HG03045 (cell line): ENCODE measurements around the gene PAAF1.

Source experiments
- ATAC-seq: cut with Tn5 transposase; IDR thresholded peaks from one replicate; pipeline ENCODE4 v1.9.1; 2021; ENCODE audit warnings: mild to moderate bottlenecking, moderate library complexity; ENCODE audit not compliant: unreplicated experiment

The PAAF1 gene

GRCh38 chr11:73944901-73945300, 68.1 kb downstream of the PAAF1 start:
- no peak for ATAC-seq

GRCh38 chr11:73945396-73945795, 68.6 kb downstream of the PAAF1 start:
- ATAC-seq: no peak

DNA sequence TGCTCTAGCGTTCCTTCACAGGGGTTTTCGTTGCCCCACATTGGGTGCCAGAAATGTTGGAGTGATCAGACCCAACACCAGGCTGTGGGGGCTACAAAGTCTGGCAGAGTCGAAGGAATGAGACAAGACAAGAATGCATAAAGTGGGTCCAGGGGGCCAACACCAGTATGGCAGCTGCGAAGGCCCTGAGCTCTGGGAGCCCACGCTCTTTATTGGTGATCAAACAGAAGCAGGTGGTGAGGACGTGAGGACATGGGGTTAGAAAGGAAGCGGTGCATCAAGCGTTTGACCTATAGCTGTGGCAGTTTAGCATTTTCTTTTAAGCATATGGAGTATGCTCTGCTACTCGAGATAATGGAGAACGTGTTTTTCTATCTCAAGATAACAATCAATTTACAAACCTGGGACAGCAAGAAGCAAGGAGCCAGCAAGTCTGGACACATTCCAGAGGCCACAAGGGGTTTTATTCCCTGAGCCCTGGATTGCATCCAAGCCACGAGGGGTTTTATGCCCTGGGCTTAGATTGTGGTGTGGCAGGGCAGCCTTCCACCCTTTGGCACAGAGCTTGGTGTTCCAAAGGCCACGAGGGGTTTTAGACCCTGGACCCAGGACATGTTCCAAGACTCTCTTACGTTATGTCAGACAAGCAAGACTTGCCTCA, 70.1 kb downstream of the PAAF1 start:
- ATAC-seq: no peak

DNA sequence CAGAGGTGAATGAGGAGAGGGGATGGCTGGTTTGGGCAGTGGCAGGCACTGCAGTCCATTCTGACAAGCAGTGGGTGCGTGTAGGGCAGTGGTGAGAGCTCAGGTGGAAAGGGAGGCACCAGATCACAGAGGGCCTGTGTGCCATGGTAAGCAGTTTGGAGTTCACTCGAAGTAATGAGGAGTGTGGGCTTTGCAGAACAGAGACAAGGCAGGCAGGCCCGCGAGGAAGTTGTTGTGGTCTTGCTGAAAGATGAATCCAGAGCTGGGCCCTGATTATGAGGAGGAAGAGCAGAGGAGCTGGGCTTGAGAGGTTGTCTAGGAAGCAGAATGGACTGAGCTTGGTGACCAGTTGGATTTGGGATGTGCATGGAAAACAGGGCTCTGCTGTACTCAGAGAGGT, 72.4 kb downstream of the PAAF1 start:
- ATAC-seq: no peak

GRCh38 chr11:73949912-73950311, 73.1 kb downstream of the PAAF1 start:
- no peak for ATAC-seq

DNA sequence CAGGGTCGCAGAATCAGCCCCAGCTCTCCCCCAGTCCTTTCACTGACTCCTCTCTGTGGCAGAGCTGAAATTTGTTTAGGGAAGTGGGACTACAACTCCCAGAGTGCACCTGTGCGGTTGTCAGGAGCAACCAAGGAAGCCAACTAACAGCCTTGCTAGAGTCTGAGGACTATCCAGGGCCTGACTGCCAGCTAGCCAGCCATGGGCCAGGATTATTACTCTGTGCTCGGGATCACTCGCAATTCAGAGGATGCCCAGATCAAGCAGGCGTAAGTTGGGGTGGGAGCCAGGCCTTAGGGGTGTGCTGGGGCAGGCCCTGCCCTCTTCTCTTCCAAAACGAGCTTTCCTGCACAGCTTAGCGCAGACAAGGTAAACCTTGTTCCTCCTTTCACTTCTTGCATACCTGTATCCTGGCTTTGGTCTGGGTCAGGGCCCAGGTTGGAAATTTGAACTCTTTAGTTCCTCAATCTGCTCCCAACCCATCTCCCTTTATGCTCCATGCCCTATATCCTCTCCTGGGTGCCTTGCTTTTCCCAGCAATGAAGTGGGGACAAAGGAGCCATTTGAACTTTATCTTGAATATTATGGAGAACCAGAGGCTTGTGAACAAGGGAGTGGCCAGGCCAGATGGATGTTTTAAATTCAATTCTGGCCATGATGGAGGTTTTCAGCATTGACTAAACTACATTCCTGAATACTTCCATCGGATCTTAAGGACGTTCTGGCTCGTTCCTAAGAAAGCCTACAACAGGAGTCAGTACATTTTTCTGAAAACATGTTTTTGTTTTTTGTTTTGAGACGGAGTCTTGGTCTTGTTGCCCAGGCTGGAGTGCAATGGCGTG, 74.3 kb downstream of the PAAF1 start, which contains the start of gene DNAJB13:
Gene DNAJB13, plus strand, starts transcription at position 158 of the 842 bp plus-strand sequence. Its CDS starts 44 bp downstream, at position 202.
- ATAC-seq: peak; percentile 75

DNA sequence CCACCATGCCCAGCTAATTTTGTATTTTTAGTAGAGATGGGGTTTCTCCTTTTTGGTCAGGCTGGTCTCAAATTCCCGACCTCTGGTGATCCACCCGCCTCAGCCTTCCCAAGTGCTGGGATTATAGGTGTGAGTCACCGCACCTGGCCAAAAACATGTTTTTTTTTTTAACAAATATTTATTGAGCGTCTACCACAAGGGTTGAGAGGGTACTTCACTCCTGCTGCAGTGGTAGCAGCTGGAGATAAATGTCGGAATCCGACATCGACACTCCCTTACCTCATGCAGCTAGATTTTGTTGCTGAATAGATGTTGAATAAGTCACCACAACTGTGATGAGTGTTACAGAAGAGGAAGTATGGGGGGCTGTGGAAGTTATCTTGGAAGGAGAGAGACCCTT, 75.0 kb downstream of the PAAF1 start:
- no peak for ATAC-seq

DNA sequence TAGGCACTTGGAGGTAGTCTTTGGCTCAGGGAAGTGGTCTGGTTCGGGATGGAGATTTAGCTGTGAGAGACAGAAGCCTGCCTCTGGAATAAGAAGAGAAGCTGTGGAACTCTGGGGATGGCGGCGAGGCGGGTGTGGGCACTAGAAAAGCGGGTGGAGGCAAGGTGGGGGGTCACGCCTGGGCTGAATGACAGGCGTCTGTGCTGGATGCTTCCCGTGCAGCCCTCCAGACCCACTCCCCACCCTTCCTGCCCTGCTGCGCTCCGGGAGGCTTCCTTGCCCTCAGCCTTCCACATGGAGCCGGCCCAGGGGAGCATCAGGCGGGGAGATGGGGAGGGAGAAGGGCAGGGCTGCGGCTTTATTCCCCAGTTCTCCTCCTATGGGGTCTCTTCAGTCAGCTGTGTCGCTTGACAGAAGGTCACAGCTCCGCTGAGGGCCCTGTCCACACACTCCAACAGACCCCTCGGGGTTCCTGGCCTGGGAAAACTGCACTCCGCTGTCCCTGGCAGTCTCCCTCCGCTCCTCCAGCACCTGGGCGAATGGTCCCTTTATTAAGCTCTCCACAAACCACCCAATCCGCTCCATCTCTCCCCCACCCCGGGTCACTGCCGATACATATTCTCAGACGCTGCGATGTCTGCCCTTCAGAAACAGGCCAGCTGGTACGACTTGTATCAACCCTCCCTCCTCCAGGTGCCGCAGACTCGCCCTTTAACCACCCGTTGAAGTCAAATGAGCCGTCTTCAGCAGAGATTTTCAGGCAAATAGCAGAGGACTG, 80.3 kb downstream of the PAAF1 start:
- ATAC-seq: no peak

DNA sequence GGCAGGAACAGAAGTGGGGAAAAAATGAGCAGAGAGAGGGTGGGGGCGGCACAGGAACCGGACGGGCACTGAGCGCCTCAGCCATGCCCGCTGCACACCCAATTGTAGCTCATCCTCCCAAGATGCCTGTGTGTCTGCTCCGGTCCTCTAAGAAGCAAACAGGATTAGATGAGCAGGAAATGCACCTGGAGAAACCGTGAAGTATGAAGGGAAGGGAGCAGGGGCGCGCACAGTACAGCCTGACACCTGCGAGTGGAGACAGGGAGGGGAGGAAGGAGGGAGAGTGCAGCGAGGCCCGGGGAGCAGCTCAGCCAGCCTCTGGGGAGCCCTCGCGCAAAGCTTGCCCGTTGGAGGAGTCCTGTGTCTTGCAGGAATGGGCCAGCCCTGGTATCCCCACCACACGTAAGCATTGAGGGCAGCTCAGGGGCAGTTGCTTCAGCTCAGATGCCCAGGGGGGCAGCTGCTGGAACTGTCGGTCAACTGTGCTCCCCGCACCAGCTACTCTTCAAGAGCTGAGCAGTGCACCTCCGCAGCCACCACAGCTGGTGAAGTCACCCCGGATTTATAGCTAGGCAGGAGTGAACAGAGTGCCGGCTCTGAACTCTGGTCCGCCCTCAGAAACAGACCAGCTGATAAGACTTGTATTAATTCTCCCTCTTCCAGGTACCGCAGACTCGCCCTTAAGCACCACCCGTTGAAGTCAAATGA, 81.0 kb downstream of the PAAF1 start:
- ATAC-seq: no peak

DNA sequence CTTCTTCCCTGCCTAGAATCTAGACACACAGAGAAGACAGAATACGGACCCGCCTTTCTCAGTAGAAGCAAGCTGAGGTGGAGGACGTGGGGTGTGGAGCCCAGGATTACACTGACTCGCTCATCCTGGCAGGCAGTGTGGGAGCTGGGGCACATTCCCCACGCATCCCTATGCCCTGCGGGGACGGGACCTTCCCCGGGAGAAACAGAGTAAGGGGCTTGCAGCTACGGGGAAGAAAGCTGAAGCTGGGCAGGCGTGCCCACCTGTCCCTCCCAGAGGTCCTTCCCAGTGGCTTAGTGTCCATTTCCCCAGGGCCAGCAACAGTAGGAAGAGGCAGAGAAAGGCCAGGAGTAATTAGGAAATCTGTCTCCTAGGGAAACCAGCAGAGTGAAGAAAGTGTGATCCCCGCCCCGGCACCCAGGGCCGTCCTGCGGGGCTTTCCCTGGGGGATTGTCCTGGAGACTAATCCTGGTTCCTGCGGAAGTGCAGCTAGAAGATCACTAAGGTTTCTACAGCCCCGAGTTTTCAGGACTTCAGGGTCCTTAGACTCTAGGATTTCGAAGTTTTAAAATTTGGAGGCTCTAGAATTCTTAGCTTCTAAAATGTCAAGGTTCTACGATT, 81.8 kb downstream of the PAAF1 start:
- ATAC-seq: no peak

GRCh38 chr11:73961321-73961720, 84.5 kb downstream of the PAAF1 start:
- ATAC-seq: no peak

GRCh38 chr11:73962101-73962705, 85.4 kb downstream of the PAAF1 start:
- no peak for ATAC-seq

DNA sequence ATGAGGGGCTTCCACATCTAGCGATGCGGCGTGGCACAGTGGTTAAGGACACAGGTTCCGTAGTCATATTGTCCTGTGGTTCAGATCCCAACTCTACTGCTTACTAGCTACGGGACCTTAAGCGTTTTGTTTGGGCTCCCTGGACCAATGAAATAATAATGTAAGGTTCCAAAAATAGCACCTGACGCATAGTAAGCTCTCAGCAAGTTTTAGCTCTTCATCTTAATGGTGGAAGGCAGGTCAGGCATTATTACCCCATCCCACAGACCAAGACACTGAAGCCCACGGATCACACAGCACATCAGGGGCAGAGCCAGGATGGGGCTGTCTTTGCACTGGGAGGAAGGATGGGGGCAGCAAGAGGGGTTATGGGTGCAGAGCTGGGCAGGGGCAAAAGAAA, 87.1 kb downstream of the PAAF1 start:
- no peak for ATAC-seq

GRCh38 chr11:73965076-73965763, 88.4 kb downstream of the PAAF1 start:
- ATAC-seq: no peak

- no peak for ATAC-seq
These were observed 88.9 kb downstream of the PAAF1 start for GRCh38 chr11:73965764-73966121.

- ATAC-seq: no peak
These were observed 91.7 kb downstream of the PAAF1 start for GRCh38 chr11:73968356-73968966.

- no peak for ATAC-seq
These were observed 92.3 kb downstream of the PAAF1 start for GRCh38 chr11:73969091-73969490.

DNA sequence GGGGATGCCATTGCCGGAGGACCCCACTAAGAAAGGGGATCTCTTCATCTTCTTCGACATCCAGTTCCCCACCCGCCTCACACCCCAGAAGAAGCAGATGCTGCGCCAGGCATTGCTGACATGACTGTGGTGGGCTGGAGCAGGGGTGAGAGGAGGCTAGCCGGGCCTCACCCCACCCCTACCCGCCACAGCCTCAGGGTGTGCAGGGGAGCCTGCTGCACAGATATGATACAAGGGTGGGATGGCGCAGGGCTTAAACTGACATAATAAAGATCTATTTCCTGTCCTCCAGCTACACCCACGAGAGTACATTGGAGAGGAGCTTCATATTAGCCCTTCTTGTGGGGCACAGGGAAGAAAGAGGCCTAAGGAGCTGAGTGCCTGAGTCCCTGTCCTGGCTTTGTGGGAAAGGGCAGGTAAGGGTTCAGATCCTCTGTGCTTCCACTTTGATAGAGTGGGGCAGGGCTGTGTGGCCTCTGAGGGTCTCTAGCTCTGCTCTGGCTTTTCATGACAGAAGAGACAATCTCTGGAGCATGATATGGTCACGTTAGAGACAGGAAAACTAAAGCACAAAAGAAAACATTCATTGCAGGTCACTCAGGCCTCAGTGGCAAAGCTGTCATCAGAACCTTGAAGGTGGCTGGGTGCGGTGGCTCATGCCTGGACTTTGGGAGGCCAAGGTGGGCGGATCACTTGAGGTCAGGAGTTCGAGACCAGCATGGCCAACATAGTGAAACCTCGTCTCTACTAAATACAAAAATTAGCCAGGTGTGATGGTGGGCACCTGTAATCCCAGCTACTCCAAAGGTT, 93.4 kb downstream of the PAAF1 start:
- no peak for ATAC-seq
